ENCODE measurements around the gene RAB3A. TPM values are rescaled to one million over a fixed set of nuclear protein-coding genes. Genes with fewer than 3 reads are reported as not detected.
A peak's percentile ranks its signal among the peaks of the same experiment; 100 is the strongest.

The RAB3A gene
- total RNA-seq (5.2 TPM), polyA plus RNA-seq (ENCODE audit: insufficient read depth, low read depth, low replicate concordance) (10.5 TPM)
- long read RNA-seq, donor 1, partial matches to known transcripts = 0 of 2 reads
- long read RNA-seq, donor 1, other reads (novel, unspliced or antisense) = 0 of 2 reads
- long read RNA-seq, donor 2, partial matches to known transcripts = 0 of 4 reads
- long read RNA-seq, donor 2, other reads (novel, unspliced or antisense) = 0 of 4 reads
- long read RNA-seq, donor 3, transcript RAB3A-201 (5 exons, 1,528 nt) = major isoform, 7 of 8 reads
- long read RNA-seq, donor 3, partial matches to known transcripts = 0 of 8 reads
- long read RNA-seq, donor 3, other reads (novel, unspliced or antisense) = 0 of 8 reads
- long read RNA-seq, donor 4 = 0 reads
- long read RNA-seq, donor 5 = 0 reads
- long read RNA-seq, donor 6 = 0 reads
- long read RNA-seq, donor 7, partial matches to known transcripts = 0 of 1 reads
- long read RNA-seq, donor 7, other reads (novel, unspliced or antisense) = 1 of 1 reads
- long read RNA-seq, donor 8, partial matches to known transcripts = 0 of 3 reads
- long read RNA-seq, donor 8, other reads (novel, unspliced or antisense) = 0 of 3 reads
- long read RNA-seq, donor 9 = 0 reads
- long read RNA-seq, donor 10, partial matches to known transcripts = 0 of 5 reads
- long read RNA-seq, donor 10, other reads (novel, unspliced or antisense) = 0 of 5 reads

- Histone ChIP-seq H3K9me3 (ENCODE audit: control insufficient read depth in 2 of 3, insufficient read depth in 1 of 3, low read length in 3 of 3) (no peaks in the 10 kb centered on the region), H3K27me3 (ENCODE audit: control insufficient read depth, insufficient read depth, low read length) (no peaks in the 10 kb centered on the region), H3K4me1 (ENCODE audit: control insufficient read depth in 2 of 3, insufficient read depth in 2 of 3, low read depth in 1 of 3, low read length in 3 of 3) (peaks cover 0 to 16% (median 3%) of the 10 kb centered on the region in 3 donors), H3K27ac (ENCODE audit: low read depth in 2 of 2, low read length in 2 of 2) (peak within 1 kb of the TSS; percentile 93 to 95), H3K9ac (ENCODE audit: low read length in 3 of 3) (peak within 1 kb of the TSS; percentile 27 to 92 (median 45)), H3K36me3 (ENCODE audit: control insufficient read depth in 2 of 3, insufficient read depth in 3 of 3, low read length in 3 of 3) (peaks cover 0 to 10% (median 2%) of the 10 kb centered on the region in 3 donors), H3K4me3 (ENCODE audit: low read length in 3 of 3) (peak within 1 kb of the TSS; percentile 69 to 85 (median 81))
- DNase-seq (peak; percentile 100), FAIRE-seq (peak; percentile 99)
- intact Hi-C loops (cut with DNase I) = no loop called here
- no peak for TF ChIP-seq CTCF (IDR thresholded peaks at IDR 0.05; ENCODE audit: borderline replicate concordance, extremely low read depth, insufficient read depth)
These were observed at the start of gene RAB3A for GRCh38 chr19:18203863-18204393. RAB3A (minus strand) TSS chr19:18204042; CDS start chr19:18202740, 1,302 bp downstream.

GRCh38 chr19:18253130-18253529 lies 49.3 kb upstream of the RAB3A start:
- no peak overlapping the region for H3K27ac ChIP-seq (ENCODE audit: low read depth in 2 of 2, low read length in 2 of 2)
- FAIRE-seq (no peak), DNase-seq (no peak)
- H3K9me3 ChIP-seq (ENCODE audit: control insufficient read depth in 2 of 3, insufficient read depth in 1 of 3, low read length in 3 of 3) = no peaks in the 10 kb centered on the region
- no peaks in the 10 kb centered on the region for H3K4me1 ChIP-seq (ENCODE audit: control insufficient read depth in 2 of 3, insufficient read depth in 2 of 3, low read depth in 1 of 3, low read length in 3 of 3)
- H3K36me3 ChIP-seq (ENCODE audit: control insufficient read depth in 2 of 3, insufficient read depth in 3 of 3, low read length in 3 of 3) = peaks cover 0 to 6% (median 0%) of the 10 kb centered on the region in 3 donors
- H3K4me3 ChIP-seq (ENCODE audit: low read length in 3 of 3) = no peak overlapping the region
- H3K27me3 ChIP-seq (ENCODE audit: control insufficient read depth, insufficient read depth, low read length) = no peaks in the 10 kb centered on the region
- H3K9ac ChIP-seq (ENCODE audit: low read length in 3 of 3) = no peak overlapping the region
- TF ChIP-seq CTCF (IDR thresholded peaks at IDR 0.05; ENCODE audit: borderline replicate concordance, extremely low read depth, insufficient read depth) = no peak
- intact Hi-C loops (cut with DNase I) = loop anchor here (10.0 kb wide), 1 partner anchor 58 kb away; the partner anchor contains the start of gene MPV17L2

GRCh38 chr19:18252370-18252717 lies 48.5 kb upstream of the RAB3A start:
- H3K36me3 ChIP-seq (ENCODE audit: control insufficient read depth in 2 of 3, insufficient read depth in 3 of 3, low read length in 3 of 3) = peaks cover 0 to 6% (median 0%) of the 10 kb centered on the region in 3 donors
- FAIRE-seq (no peak), DNase-seq (no peak)
- H3K27ac ChIP-seq (ENCODE audit: low read depth in 2 of 2, low read length in 2 of 2) = no peak overlapping the region
- intact Hi-C loops (cut with DNase I) = loop anchor here (10.0 kb wide), 1 partner anchor 58 kb away; the partner anchor contains the start of gene MPV17L2
- TF ChIP-seq CTCF (IDR thresholded peaks at IDR 0.05; ENCODE audit: borderline replicate concordance, extremely low read depth, insufficient read depth) = no peak
- no peaks in the 10 kb centered on the region for H3K4me1 ChIP-seq (ENCODE audit: control insufficient read depth in 2 of 3, insufficient read depth in 2 of 3, low read depth in 1 of 3, low read length in 3 of 3)
- no peaks in the 10 kb centered on the region for H3K27me3 ChIP-seq (ENCODE audit: control insufficient read depth, insufficient read depth, low read length)
- H3K9ac ChIP-seq (ENCODE audit: low read length in 3 of 3) = no peak overlapping the region
- H3K9me3 ChIP-seq (ENCODE audit: control insufficient read depth in 2 of 3, insufficient read depth in 1 of 3, low read length in 3 of 3) = no peaks in the 10 kb centered on the region
- no peak overlapping the region for H3K4me3 ChIP-seq (ENCODE audit: low read length in 3 of 3)
